Parathyroid adenoma (tissue), 2 donors: ENCODE results near the gene GJD4.

Source experiments
- H2AFZ ChIP-seq: fragments of 300-600 bp; sonication (generic); one replicate; pipeline ENCODE4 v1.7.0; 2017; ENCODE audit warnings: antibody characterized with exemption, mild to moderate bottlenecking
- H3K27ac ChIP-seq: fragments of 300-600 bp; sonication (generic); one replicate; pipeline ENCODE4 v1.7.0; 2017
- H3K27me3 ChIP-seq: fragments of 300-600 bp; sonication (generic); one replicate; pipeline ENCODE4 v1.7.0; 2017; ENCODE audit warnings: low read length; ENCODE audit not compliant: control insufficient read depth, insufficient read depth
- H3K36me3 ChIP-seq: fragments of 300-600 bp; sonication (generic); one replicate; pipeline ENCODE4 v1.7.0; 2017; ENCODE audit warnings: low read length; ENCODE audit not compliant: control insufficient read depth, insufficient read depth
- H3K4me1 ChIP-seq: fragments of 300-600 bp; sonication (generic); one replicate; pipeline ENCODE4 v1.7.0; 2017; ENCODE audit warnings: control low read depth
- H3K4me2 ChIP-seq: fragments of 300-600 bp; sonication (generic); one replicate; pipeline ENCODE4 v1.7.0; 2017; ENCODE audit warnings: low read length
- H3K4me3 ChIP-seq: fragments of 300-600 bp; sonication (generic); one replicate; pipeline ENCODE4 v1.7.0; 2017; ENCODE audit warnings: low read depth, low read length
- H3K79me2 ChIP-seq: fragments of 300-600 bp; sonication (generic); one replicate; pipeline ENCODE4 v1.7.0; 2017; ENCODE audit warnings: control low read depth
- H3K9ac ChIP-seq: fragments of 300-600 bp; sonication (generic); one replicate; pipeline ENCODE4 v1.7.0; 2017; ENCODE audit warnings: mild to moderate bottlenecking
- H3K9me3 ChIP-seq: fragments of 300-600 bp; sonication (generic); one replicate; pipeline ENCODE4 v1.7.0; 2017; ENCODE audit warnings: low read length; ENCODE audit not compliant: control insufficient read depth
- TF ChIP-seq, protein P1 (sequence below): fragments of 300-600 bp; sonication (generic); IDR thresholded peaks from one replicate; pipeline ENCODE4 v1.7.0; 2017; ENCODE audit warnings: antibody characterized with exemption, mild to moderate bottlenecking
- donor health status: primary hyperparathyroidism.

The GJD4 gene

DNA sequence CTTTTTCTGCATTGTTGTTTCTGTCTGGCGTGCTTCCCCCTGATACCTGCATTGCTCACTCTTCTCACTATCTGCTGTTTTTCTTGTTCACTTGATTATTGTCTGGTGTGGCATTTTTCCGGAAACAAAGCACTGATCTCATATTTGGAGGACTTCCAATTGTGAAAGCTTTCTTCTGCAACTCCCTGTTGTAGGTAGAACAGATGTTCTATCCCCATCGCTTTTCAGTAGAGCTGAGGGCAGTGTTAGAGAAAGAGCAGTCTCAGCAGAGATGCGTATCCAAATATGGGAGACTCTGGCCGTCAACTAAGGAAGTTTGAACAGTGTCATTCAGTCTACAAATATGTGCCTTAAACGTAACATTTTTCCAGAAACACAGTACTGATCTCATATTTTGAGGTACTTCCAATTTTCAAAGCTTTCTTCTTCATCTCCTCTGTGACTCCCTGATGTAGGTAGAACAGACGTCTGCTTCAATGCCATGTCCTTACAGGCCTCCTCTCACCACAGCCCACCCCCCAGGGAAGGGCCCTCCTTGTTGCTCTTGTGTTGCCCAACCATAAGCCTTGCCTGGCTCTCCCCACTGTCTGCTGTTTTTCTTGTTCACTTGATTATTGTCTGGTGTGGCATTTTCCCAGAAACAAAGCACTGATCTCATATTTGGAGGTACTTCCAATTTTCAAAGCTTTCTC, 27.1 kb upstream of the GJD4 start:
- H3K4me1 ChIP-seq, result peaks cover 16% of the 10 kb centered on the region
- H3K27ac ChIP-seq, result peak overlapping the region; percentile 27
- H3K9ac ChIP-seq, result no peak overlapping the region
- no peaks in the 10 kb centered on the region for H3K79me2 ChIP-seq
- H2AFZ ChIP-seq, result no peak overlapping the region
- H3K4me2 ChIP-seq, result no peak overlapping the region
- no peaks in the 10 kb centered on the region for H3K36me3 ChIP-seq
- H3K9me3 ChIP-seq, result no peaks in the 10 kb centered on the region
- TF ChIP-seq, protein P1, sequence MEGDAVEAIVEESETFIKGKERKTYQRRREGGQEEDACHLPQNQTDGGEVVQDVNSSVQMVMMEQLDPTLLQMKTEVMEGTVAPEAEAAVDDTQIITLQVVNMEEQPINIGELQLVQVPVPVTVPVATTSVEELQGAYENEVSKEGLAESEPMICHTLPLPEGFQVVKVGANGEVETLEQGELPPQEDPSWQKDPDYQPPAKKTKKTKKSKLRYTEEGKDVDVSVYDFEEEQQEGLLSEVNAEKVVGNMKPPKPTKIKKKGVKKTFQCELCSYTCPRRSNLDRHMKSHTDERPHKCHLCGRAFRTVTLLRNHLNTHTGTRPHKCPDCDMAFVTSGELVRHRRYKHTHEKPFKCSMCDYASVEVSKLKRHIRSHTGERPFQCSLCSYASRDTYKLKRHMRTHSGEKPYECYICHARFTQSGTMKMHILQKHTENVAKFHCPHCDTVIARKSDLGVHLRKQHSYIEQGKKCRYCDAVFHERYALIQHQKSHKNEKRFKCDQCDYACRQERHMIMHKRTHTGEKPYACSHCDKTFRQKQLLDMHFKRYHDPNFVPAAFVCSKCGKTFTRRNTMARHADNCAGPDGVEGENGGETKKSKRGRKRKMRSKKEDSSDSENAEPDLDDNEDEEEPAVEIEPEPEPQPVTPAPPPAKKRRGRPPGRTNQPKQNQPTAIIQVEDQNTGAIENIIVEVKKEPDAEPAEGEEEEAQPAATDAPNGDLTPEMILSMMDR, result no peak
- H3K4me3 ChIP-seq, result no peak overlapping the region
- H3K27me3 ChIP-seq, result no peaks in the 10 kb centered on the region

DNA sequence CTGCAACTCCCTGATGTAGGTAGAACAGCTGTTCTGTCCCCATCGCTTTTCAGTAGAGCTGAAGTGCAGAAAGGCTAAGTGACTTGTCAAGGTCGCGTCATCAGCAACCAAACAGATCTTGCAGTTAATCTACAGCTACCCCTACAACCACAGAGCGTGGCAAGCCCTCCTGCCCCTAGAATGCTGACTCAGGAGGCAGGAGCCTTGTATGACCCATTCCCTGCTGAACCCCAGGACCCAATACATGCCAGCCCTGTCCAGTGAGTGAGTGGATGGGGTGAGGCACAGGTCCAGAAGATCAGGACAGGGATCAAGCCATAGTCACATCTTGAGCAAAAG, 26.6 kb upstream of the GJD4 start:
- Histone ChIP-seq H2AFZ (no peak overlapping the region), H3K27ac (no peak overlapping the region), H3K4me2 (no peak overlapping the region), H3K4me1 (peaks cover 16% of the 10 kb centered on the region), H3K27me3 (no peaks in the 10 kb centered on the region), H3K4me3 (no peak overlapping the region), H3K9me3 (no peaks in the 10 kb centered on the region), H3K79me2 (no peaks in the 10 kb centered on the region), H3K9ac (no peak overlapping the region), H3K36me3 (no peaks in the 10 kb centered on the region)
- TF ChIP-seq, protein P1, result no peak

DNA sequence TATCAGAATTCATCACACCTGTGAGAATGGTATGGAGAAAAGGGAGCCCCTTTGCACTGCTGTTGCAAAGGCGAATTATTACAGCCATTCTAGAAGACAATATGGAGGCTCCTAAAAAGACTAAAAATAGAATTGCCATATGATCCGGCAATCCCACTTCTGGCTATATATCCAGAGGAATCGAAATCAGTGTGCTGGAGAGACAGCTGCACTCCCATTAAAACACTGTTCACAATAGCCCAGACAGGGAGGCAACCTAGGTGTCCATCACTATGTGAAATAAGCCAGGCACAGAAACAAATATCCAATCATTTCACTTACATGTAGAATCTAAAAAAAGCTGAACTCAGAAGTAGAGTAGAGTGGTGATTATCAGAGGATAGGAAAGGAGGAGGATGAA, 26.0 kb upstream of the GJD4 start:
- Histone ChIP-seq H3K36me3 (no peaks in the 10 kb centered on the region), H3K27me3 (no peaks in the 10 kb centered on the region), H3K4me1 (peaks cover 16% of the 10 kb centered on the region), H3K4me3 (no peak overlapping the region), H3K79me2 (no peaks in the 10 kb centered on the region), H3K9me3 (no peaks in the 10 kb centered on the region), H3K4me2 (no peak overlapping the region), H2AFZ (no peak overlapping the region), H3K9ac (no peak overlapping the region), H3K27ac (no peak overlapping the region)
- TF ChIP-seq, protein P1, result no peak

DNA sequence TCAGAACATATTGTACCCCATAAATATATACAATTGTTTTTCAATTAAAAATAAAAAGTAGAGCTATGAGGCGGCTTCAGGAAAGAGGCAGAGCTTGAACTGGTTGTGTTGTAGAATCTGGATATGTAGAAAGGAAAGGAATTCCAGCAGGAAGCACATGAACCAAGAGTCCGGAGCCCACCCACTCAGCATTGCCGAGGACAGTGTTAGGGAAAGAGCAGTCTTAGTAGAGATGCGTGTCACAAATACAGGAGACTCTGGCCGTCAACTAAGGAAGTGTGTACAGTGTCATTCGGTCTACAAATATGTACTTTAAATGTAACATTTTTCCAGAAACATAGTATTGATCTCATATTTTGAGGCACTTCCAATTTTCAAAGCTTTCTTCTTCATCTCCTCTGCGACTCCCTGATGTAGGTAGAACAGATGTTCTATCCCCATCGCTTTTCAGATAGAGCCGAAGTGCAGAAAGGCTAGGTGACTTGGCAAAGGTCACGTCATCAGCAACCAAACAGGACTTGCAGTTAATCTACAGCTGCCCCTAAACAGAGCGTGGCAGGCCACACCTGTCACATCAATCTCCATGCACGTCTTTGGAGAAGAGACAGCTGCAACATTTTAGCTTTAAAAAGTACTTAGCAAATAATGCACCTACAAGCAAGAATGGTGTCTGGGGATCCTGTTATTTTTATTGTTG, 25.3 kb upstream of the GJD4 start:
- no peaks in the 10 kb centered on the region for H3K27me3 ChIP-seq
- H3K9ac ChIP-seq, result no peak overlapping the region
- H3K4me1 ChIP-seq, result peaks cover 16% of the 10 kb centered on the region
- H3K4me3 ChIP-seq, result no peak overlapping the region
- H3K79me2 ChIP-seq, result no peaks in the 10 kb centered on the region
- H3K27ac ChIP-seq, result no peak overlapping the region
- TF ChIP-seq, protein P1, result no peak
- H2AFZ ChIP-seq, result no peak overlapping the region
- no peak overlapping the region for H3K4me2 ChIP-seq
- H3K9me3 ChIP-seq, result no peaks in the 10 kb centered on the region
- H3K36me3 ChIP-seq, result no peaks in the 10 kb centered on the region

DNA sequence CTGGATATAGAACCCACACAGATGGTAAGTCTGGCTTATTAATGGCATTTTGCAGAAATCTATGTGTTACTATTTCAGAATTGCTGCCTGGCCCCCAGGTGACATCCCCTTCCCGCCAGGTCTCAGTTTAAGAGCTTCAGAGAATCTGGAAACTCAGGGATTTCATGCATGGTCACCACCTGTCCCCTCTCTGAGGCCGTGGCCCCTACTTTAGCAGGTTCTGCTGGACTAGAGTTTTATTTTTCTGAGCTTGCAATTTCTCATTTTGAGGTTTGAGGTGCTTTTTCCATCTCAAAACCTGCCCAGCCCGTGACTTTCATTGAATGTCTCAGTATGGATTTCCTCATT, 24.7 kb upstream of the GJD4 start:
- Histone ChIP-seq H3K4me3 (no peak overlapping the region), H3K4me1 (peaks cover 16% of the 10 kb centered on the region), H3K79me2 (no peaks in the 10 kb centered on the region), H3K27ac (no peak overlapping the region), H2AFZ (no peak overlapping the region), H3K4me2 (no peak overlapping the region), H3K9me3 (no peaks in the 10 kb centered on the region), H3K9ac (no peak overlapping the region), H3K36me3 (no peaks in the 10 kb centered on the region), H3K27me3 (no peaks in the 10 kb centered on the region)
- TF ChIP-seq, protein P1, result no peak
